HS-27A (cell line): ENCODE results near the gene PHETA2.

ENCODE experiments used
- DNase-seq: peaks from one replicate; pipeline ENCODE4 v3.0.0-alpha.2; 2012; ENCODE audit warnings: low read depth, missing footprints

The PHETA2 gene, protein sequence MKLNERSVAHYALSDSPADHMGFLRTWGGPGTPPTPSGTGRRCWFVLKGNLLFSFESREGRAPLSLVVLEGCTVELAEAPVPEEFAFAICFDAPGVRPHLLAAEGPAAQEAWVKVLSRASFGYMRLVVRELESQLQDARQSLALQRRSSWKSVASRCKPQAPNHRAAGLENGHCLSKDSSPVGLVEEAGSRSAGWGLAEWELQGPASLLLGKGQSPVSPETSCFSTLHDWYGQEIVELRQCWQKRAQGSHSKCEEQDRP

DNA sequence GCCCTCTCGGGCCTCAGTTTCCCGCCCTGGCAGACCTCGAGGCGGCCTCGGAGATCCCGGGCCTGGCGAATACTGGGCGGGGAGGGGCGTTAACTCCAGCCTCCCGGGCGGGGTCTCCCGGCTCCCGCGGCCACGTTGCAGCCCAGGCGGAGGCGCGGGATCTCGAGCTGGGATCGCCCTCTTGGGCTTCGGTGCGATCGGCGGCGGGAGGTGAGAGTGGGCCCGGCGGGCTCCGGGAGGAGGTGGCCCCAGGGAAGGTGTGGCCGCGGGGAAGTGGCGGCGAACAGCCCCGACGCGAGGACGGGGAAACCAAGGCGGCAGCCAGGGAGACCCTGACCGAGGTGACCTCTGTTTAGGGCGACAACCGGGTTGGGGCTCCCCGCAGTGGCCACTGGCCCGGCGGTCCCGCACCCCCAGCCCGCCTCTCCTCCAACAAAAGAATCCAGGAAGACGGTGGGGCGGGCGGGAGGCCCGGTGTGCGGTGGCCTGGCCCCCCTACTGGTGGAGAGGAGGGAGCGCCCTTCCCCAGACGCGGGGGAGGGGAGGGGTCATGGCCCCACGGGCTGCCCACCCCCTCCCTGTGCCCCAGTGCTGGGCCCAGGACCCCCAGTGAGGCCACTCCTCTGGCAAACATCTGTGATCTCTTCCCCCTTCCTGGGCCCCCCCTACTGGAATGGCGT lies at the start of gene PHETA2:
Gene PHETA2, plus strand, starts transcription at position 117 of the 680 bp plus-strand sequence. CDS start 3,046 bp downstream, outside the sequence.
- DNase-seq, result no peak

DNA sequence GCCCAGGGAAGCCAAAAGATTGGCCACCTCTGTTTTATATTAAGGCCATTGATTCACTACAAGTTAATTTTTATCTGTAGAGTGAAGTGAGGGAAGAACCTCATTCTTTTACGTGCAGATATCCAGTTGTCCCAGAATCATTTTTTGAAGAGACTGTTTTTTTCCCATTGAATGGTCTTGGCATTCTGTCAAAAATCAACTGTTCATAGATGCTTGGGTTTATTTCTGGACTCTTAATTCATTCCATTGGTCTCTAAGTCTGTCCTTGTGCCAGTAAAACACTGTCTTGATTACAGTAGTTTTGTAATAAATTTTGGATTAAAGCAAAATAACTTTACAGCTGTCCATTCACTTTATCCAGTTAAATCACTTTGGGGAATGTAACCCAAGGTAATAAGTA lies 48.6 kb upstream of the PHETA2 start:
- no peak for DNase-seq

DNA sequence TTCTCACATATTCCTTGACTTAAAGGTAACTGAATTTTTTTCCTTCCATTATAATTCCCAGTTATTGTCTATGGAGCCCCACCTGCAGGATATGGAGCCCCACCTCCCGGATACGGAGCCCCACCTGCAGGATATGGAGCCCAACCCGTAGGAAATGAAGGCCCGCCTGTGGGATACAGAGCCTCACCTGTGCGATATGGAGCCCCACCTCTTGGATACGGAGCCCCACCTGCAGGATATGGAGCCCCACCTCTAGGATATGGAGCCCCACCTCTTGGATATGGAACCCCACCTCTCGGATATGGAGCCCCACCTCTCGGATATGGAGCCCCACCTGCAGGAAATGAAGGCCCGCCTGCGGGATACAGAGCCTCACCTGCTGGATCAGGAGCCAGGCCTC lies 47.3 kb upstream of the PHETA2 start:
- DNase-seq, result no peak

DNA sequence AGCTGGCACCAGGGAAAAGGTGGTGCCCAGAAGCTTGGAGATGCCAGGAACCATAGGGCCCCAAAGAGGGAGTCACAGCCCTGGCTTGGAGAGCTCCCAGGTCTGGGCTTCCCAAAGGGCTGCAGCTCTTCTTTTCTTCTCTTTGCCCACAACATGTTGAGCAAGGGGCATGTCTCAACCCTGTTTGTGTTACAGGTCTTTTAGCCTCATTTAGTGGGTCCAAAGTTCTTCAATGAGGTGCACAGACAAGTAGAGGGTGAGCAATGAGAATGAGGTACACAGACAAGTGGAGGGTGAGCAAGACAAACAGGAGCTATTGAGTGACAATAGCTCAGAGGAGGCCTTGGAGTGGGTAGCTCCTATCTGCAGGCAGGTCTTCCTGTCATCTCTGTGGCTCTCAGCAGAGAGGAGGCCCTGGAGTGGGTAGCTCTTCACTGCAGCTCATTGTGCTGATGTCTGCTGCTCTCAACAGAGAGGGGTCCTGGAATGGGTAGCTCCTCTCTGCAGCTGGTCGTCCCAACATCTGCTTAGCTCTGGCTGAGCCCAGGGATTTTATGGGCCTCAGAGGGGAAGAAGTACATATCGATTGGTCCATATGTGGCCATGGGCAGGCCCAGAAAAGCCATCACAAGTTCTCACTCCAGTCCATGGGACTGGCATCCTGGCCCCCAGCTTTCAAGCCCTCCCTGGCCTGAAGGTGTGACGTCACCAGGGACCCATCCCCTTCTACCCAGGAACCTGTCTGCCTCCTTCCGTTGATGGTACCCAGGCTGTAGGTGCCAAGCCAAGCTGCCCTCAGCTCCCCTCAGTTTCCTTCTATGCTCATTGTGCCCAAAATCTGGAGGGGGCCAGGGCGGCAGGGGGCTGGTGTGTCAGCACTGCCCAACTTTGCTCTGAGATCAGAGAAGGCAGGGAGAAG lies 40.5 kb upstream of the PHETA2 start:
- no peak for DNase-seq

DNA sequence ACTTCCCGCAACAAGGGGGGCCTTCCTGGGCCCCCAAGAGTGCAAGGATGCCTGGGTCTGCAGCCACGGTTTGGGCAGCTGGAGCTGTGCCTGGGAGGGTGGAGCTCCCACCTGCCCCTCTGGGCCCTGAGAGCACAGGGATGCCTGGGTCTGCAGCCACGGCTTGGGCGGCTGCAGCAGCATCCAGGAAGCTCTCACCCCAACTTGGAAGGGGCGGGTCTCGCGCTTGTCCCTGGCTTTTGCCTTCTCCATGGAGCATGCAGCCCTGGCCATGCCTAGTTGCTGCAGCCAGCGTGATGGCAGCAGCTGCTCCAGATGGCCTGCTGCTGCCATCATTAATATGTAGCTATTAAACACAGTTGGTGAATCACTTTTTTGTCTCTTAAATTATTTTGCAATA lies 38.8 kb upstream of the PHETA2 start:
- no peak for DNase-seq

DNA sequence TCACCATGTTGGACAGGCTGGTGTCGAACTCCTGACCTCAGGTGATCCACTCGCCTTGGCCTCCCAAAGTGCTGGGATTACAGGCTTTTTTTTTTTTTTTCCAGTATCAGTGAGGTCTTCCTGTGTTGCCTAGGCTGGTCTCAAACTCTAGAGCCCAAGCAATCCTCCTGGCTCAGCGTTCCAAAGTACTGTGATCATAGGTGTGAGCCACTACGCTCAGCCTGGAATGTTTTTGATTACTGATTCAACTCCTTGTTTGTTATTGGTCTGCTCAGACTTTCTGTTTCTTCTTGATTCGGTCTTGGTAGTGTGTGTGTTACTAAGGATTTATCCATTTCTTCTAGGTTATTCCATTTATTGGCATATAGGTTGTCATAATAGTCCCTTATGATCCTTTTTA lies 34.8 kb upstream of the PHETA2 start:
- no peak for DNase-seq

DNA sequence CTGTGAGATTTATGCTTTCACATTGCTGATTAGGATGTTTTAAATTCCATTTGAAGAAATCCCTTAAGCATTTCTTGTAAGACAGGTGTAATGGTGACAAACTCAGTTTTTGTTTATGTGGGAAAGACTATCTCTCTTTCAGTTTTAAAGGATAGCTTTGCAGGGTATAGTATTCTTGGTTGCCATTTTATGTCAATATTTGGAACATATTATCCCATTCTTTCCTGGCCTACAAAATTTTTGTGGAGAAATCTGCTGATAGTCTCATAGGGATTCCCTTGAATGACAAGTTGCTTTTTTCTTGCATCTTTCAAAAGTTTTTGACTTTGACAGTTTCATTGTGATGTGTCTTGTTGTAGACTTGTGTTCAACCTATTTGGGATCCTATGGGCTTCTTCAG lies 32.3 kb upstream of the PHETA2 start:
- DNase-seq, result no peak

DNA sequence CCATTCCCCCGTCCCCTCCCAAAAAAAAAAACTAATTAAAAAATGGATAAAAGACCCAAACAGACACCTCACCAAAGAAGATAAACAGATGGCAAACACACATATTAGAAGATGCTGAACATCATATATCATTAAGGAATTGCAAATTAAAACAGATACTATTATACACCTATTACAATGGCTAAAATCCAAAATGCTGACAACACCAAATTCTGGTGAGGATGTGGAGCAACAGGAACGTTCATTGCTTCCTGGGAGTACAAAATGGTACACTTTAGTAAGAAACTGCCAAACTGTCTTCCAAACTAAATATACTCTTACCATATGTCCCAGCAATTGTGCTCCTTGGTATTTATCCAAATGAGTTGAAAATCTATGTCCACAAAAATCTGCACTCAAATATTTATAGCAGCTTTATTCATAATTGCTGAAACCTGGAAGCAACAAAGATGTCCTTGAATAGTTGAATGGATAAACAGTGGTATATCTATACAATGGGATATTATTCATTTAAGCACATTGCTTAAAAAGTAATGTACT lies 23.3 kb upstream of the PHETA2 start:
- no peak for DNase-seq

DNA sequence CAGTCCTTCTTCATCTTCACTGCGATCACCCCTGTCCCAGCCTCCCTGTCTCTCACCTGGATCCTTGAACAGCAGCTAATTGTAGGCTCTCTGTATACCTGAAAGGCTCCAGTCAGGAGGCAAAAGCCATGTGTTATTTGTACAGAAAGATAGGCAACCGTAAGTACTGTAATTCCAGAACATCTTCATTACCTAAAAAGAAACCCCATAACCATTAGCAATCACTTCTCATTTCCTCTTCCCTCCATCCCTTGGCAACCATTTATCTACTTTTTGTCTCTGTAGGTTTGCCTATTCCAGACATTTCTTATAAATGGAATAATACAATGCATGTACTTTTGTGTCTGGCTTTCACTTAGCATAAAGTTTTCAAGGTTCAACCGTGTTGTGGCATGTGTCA lies 21.3 kb upstream of the PHETA2 start:
- DNase-seq, result no peak

DNA sequence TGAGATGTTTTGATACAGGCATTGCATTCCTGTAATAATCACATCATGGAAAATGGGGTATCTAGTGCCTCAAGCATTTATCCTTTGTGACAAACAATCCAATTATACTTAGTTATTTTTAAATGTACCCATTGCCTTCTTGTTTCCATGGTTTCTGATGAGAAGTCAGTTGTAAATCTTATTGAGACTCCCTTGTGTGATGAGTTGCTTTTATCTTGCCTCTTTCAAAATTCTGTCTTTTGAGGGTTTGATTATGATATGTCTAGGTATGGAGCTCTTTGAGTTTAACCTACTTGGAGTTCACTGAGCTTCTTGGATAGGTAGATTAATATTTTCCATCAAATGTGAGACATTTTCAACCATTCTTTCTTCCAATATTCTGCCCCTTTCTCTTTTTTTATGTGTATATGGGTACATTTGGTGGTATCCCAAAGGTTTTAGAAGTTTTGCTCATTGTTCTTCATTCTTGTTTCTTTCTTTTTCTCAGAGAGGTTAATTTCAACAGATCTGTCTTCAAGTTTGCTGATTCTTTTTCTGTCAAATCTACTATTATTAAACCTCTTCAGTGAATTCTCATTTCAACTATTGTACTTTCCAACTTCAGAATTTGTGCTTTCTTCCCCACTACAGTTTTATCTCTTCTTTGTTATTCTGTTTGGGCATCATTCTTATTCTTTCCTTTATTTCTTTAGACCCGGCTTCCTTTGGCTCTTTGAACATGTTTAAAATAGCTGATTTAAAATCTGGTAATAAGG lies 17.1 kb upstream of the PHETA2 start:
- DNase-seq, result no peak

DNA sequence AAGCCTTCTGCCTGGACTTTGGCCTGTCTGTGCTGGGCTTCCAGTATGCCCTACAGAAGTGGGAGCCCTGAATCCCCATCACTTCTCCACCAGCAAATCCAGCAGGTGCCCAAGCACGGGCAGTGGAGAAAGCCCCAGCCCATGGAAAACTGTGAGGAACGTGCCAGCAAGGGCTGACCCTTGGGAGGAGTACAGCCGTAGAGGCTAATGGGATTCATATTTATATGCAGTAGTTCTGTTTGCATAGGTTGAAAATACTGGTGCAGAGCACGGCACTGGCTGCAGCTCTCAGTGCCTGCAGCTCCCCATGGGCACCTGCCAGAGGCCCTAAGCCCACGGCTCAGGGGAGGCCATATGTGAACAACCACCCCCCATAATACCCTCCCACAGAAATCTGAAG lies 13.6 kb upstream of the PHETA2 start:
- DNase-seq, result no peak

DNA sequence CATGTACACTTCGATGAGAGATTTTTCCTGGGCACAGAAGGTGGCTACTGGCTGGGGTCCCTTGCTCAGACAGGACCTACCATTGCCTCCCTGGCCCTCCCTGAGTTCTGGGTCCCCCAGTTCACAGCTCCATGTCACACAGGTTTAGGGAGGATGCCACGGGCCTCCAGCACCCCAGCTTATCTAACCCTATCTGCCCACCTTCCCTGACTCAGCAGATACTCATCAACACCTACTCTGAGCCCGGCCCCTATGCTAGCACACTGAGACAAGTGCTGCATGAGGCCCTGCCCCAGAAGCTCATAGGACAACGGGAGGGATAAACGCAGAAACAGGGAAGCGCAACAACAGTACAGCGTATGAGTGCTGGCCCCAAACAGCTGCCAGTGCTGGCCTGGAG lies 13.0 kb upstream of the PHETA2 start:
- DNase-seq, result no peak

DNA sequence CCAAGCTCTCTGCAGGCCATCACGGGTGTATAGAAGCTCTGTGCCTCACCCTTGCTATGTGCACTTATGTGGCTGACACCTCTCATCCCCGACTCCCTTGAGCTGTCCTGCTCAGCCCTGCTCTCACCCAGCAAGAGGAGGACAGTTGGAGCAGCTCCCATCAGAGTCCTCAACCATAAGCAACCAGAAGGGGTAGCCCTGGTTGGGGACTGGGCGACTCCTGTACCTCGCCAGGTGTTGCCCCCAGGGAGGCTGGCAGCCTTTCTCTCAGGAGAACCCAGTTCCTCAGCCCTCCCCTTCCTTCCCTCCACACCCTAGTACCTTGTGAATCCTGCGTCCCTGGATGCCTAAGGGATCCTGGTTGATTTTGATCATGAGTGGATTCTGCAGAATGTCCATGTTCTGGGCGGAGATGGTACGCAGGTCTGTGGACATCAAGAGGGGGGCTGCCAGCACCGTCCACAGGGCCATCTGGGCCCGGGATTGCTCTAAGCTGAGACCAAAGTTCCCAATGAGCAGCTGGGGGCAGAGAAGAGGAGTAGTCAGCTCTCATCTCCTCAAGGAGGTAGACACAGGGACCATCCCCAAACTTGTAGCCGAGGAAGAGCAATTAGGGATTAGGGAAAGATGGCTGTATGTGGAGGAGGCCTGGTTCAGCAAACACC lies 11.4 kb upstream of the PHETA2 start:
- no peak for DNase-seq

DNA sequence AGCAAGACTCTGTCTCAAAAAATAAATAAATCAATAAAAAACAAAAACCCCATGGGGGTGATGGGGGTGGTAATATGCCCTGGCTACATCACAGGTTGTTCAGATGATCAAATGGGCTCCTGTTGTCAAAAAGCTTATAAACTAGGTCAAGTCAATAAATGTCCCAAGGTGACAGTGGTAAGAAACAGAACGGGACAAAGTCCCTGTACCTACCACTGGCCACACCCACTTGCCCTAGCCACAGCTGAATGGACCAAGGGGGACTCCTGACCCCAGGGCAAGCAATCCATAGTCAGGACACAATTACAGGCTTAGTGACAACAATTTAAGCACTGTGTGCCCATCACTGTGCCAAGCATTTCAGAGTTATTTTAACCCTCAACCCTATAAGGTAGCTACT lies 9.4 kb upstream of the PHETA2 start:
- no peak for DNase-seq

DNA sequence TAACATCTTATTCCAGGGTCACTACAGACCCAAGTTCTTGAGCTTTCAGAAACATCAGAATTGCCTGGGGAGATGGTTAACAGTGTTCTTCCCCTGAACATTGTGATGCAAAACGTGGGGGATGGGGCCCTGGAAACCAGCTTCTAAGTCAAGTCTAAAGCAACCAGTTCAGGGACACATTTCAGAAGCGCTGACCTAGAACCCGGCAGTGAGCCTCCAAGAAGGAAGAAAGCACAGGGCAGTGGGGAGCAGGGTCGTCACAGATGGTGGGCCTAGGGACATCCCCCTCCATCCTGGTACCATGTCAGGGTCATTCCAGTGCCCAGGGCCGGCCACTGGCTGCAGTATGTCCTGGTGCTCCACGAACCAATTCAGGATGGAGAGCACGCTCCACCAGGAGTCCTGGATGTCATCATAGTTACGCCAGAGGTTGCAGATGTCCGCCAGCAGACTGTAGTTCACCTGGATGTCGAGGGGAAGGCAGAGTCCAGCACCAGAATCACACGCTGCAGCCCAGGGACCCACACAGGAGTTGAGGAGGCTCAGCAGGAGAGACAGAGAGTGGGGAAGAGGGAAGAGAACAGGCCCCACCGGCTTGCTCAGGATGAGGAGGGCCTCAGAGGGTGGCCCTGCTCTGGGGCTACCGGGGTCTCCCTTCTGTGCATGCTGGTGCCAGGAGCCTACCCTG lies 8.5 kb upstream of the PHETA2 start:
- no peak for DNase-seq

DNA sequence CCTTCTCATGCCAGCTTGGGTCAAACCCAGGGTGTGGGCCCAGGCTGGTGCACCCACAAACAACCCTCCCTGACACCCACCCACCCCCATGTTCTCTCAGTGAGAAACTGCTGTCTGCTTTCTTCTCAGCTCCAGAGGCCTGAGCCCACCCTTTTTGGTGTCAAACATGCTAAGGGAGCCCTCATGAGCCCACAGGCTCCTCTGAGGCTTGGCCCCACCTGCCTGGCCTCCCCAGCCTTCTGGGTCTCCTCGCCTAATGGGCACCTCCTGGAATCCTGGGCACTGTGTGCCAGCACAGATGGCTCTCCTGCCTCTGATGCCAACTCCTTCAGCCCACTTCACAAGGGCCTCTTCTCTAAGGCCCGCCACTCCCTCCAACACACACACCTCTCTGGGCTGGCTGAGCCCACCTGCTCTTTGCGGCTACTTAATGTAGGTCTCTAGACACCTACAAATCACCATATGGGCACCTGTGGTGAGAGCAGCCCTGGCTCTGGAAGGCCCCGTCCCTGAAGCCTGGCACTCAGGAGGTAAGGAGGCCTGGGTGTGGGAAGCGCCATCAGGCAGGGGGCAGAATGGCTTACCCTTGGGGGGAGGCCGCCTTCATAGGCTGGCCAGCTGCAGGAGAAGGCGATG lies 7.8 kb upstream of the PHETA2 start:
- no peak for DNase-seq

DNA sequence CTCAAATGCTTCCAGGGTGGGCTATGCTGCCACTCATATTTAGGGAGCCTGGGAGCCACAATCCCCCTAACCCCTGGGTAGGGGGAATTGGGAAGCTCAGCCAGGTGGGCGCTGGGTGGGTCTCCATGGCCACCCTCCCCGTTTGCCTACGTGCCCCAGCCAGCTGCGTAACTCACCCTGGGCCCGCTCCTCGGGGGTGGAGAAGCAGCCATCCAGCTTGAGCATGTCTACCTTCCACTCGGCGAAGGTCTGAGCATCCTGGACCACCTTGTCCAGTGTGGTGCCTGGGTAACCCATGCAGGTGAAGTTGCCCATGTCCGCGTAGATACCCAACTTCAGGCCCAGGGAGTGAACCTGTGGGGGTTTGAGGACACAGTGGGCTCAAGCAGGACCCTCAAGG lies 7.1 kb upstream of the PHETA2 start:
- DNase-seq, result no peak

DNA sequence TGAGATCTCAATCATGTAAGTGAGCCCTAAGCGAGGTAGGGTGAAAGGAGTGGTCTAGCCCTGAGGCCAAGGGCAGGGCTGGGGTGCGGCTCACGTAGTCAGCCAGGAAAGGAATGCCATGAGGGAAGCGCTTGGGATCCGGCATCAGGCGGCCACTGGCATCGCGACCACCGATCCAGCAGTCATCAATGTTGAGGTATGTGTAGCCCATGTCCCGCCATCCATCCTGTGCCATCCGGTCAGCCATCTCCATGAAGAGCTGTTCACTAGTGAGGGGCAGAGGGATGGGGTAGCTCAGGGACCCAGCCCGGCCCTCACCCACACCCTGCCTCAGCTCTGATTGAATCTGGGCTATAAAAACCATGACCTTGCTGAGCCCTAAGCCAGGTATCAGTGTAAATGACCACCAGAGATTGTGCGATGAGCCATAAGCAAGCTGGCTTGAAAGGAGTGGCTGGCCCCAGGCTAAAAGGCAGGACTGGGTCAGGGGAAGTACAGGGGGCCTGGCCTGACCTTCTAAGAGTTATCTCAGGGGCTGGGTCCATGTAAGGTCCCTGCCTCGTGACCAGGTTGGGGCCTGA lies 6.3 kb upstream of the PHETA2 start:
- no peak for DNase-seq

DNA sequence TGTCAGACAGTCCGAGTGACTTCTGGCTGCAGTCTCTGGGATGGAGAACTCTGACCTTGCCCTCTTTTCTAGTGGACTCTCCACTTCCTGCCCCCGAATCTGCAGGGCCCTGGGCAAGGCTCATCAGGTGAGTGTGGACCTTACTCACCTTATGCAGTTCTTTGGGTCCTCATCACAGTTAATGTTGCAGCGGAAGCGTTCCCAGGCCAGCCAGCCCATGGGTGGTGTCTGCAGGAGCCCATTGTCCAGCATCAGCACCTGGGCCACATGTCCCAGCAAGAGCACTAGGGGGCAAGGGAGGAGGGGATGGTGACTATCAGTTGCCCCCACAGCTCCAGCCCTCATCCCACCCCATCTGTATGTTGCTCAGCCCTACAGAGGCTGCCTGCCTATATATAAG lies 5.8 kb upstream of the PHETA2 start:
- no peak for DNase-seq
